ENCODE results near the gene MT1X. TPM values are rescaled to one million over a fixed set of nuclear protein-coding genes. Genes with fewer than 3 reads are reported as not detected.

Gene MT1X
- total and polyA plus RNA-seq, 2 of the 13 experiments (the other 11 are each of a cell fraction or from before 2014, with no cell fraction given): 19.7 to 288 TPM

GRCh38 chr16:56667581-56668571 lies 14.4 kb upstream of the MT1X start, which contains the start of gene MT1G (continued):
- TF ChIP-seq ZNF841 (CRISPR knock-in tag; IDR thresholded peaks at IDR 0.05; ENCODE audit: borderline replicate concordance) (no peak), PCBP1 (IDR thresholded peaks at IDR 0.05; ENCODE audit: borderline replicate concordance, low read depth, low read length) (no peak), ZNF225 (CRISPR knock-in tag; IDR thresholded peaks at IDR 0.05) (no peak), HNF4A (CRISPR knock-in tag; IDR thresholded peaks at IDR 0.05) (peak; percentile 68; the same call in 1 of the 2 replicates), RAD51 (IDR thresholded peaks at IDR 0.05; ENCODE audit: borderline replicate concordance) (no peak), SAFB2 (CRISPR knock-in tag; IDR thresholded peaks at IDR 0.05; ENCODE audit: borderline replicate concordance, low read depth) (peak; percentile 80), CBFB (CRISPR knock-in tag; IDR thresholded peaks at IDR 0.05) (0 out of 2 replicates have a peak, but pooled peaks have one; percentile 54), ATF1 (CRISPR knock-in tag; IDR thresholded peaks at IDR 0.05) (no peak), ZNF878 (CRISPR knock-in tag; IDR thresholded peaks at IDR 0.05) (no peak), NCOR1 (IDR thresholded peaks at IDR 0.05; ENCODE audit: borderline replicate concordance, low read length) (no peak), SRSF9 (IDR thresholded peaks at IDR 0.05; ENCODE audit: borderline replicate concordance, insufficient read depth, low read depth, low read length, poor library complexity, severe bottlenecking) (no peak), ZNF101 (CRISPR knock-in tag; IDR thresholded peaks at IDR 0.05; ENCODE audit: borderline replicate concordance, low read depth) (no peak; the same call in 1 of the 2 replicates), WIZ (CRISPR knock-in tag; IDR thresholded peaks at IDR 0.05) (peak; percentile 83; the same call in 1 of the 2 replicates), KLF13 (CRISPR knock-in tag; IDR thresholded peaks at IDR 0.05) (no peak), ZNF609 (CRISPR knock-in tag; IDR thresholded peaks at IDR 0.05; ENCODE audit: borderline replicate concordance) (peak; percentile 52; the same call in 1 of the 2 replicates), ZNF337 (CRISPR knock-in tag; IDR thresholded peaks at IDR 0.05; ENCODE audit: borderline replicate concordance, low read depth) (no peak), SP2 (CRISPR knock-in tag; IDR thresholded peaks at IDR 0.05) (no peak), ZNF713 (CRISPR knock-in tag; IDR thresholded peaks at IDR 0.05) (0 out of 2 replicates have a peak, but pooled peaks have one; percentile 71), FOXP1 (IDR thresholded peaks at IDR 0.05) (no peak), FOXP1 (CRISPR knock-in tag; IDR thresholded peaks at IDR 0.05) (no peak)
- TF ChIP-seq, protein P1, sequence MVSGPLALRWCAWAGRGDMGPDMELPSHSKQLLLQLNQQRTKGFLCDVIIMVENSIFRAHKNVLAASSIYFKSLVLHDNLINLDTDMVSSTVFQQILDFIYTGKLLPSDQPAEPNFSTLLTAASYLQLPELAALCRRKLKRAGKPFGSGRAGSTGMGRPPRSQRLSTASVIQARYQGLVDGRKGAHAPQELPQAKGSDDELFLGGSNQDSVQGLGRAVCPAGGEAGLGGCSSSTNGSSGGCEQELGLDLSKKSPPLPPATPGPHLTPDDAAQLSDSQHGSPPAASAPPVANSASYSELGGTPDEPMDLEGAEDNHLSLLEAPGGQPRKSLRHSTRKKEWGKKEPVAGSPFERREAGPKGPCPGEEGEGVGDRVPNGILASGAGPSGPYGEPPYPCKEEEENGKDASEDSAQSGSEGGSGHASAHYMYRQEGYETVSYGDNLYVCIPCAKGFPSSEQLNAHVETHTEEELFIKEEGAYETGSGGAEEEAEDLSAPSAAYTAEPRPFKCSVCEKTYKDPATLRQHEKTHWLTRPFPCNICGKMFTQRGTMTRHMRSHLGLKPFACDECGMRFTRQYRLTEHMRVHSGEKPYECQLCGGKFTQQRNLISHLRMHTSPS (CRISPR knock-in tag; IDR thresholded peaks at IDR 0.05; ENCODE audit: low read depth): 0 out of 2 replicates have a peak, but pooled peaks have one; percentile 23

All from HepG2 (cell line).